PFSK-1 (cell line): ENCODE data around the gene STXBP5L.

Source experiments
- POLR2AphosphoS5 ChIP-seq: IDR thresholded peaks from 2 replicates; pipeline ENCODE4 v1.6.1; 2012; ENCODE audit warnings: low read depth, mild to moderate bottlenecking, control low read depth, low read length, moderate library complexity
- TF ChIP-seq, protein P1 (sequence below), 2 experiments: IDR thresholded peaks; 2 replicates each; pipeline versions ENCODE4 v1.6.1 to v1.8.0; 2011 to 2012; ENCODE audit warnings: low read depth in 2 of 2, low read length in 2 of 2, control low read depth in 1 of 2, inconsistent platforms in 1 of 2, mild to moderate bottlenecking in 1 of 2, moderate library complexity in 1 of 2; ENCODE audit not compliant: insufficient read depth in 1 of 2

DNA sequence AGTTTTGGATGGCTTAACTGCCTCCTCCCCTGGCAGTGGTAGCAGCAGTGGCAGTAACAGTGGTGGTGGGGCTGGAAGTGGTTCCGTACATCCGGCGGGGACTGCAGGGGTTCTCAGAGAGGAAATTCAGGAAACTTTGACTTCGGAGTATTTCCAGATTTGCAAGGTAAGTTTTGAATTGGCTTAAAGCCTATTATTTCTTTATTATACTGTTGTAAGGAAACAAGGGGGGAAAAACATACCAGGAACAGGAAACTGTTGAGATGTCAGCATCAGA is 1.5 kb downstream of the STXBP5L start:
- TF ChIP-seq POLR2AphosphoS5, result no peak
- TF ChIP-seq, protein P1, sequence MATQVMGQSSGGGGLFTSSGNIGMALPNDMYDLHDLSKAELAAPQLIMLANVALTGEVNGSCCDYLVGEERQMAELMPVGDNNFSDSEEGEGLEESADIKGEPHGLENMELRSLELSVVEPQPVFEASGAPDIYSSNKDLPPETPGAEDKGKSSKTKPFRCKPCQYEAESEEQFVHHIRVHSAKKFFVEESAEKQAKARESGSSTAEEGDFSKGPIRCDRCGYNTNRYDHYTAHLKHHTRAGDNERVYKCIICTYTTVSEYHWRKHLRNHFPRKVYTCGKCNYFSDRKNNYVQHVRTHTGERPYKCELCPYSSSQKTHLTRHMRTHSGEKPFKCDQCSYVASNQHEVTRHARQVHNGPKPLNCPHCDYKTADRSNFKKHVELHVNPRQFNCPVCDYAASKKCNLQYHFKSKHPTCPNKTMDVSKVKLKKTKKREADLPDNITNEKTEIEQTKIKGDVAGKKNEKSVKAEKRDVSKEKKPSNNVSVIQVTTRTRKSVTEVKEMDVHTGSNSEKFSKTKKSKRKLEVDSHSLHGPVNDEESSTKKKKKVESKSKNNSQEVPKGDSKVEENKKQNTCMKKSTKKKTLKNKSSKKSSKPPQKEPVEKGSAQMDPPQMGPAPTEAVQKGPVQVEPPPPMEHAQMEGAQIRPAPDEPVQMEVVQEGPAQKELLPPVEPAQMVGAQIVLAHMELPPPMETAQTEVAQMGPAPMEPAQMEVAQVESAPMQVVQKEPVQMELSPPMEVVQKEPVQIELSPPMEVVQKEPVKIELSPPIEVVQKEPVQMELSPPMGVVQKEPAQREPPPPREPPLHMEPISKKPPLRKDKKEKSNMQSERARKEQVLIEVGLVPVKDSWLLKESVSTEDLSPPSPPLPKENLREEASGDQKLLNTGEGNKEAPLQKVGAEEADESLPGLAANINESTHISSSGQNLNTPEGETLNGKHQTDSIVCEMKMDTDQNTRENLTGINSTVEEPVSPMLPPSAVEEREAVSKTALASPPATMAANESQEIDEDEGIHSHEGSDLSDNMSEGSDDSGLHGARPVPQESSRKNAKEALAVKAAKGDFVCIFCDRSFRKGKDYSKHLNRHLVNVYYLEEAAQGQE (IDR thresholded peaks at IDR 0.05; ENCODE audit: insufficient read depth in 1 of 2, low read depth in 2 of 2, low read length in 2 of 2), result no peak
